ENCODE results near the gene SIGLEC15.

- TF ChIP-seq, protein P1, sequence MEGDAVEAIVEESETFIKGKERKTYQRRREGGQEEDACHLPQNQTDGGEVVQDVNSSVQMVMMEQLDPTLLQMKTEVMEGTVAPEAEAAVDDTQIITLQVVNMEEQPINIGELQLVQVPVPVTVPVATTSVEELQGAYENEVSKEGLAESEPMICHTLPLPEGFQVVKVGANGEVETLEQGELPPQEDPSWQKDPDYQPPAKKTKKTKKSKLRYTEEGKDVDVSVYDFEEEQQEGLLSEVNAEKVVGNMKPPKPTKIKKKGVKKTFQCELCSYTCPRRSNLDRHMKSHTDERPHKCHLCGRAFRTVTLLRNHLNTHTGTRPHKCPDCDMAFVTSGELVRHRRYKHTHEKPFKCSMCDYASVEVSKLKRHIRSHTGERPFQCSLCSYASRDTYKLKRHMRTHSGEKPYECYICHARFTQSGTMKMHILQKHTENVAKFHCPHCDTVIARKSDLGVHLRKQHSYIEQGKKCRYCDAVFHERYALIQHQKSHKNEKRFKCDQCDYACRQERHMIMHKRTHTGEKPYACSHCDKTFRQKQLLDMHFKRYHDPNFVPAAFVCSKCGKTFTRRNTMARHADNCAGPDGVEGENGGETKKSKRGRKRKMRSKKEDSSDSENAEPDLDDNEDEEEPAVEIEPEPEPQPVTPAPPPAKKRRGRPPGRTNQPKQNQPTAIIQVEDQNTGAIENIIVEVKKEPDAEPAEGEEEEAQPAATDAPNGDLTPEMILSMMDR (IDR thresholded peaks at IDR 0.05) = peak; percentile 100
- no peak for TF ChIP-seq EZH2 (IDR thresholded peaks at IDR 0.05; ENCODE audit: borderline replicate concordance, insufficient read depth, low read depth, low read length, poor library complexity, severe bottlenecking)
Observed at GRCh38 chr18:45879681-45880655, 54.5 kb downstream of the SIGLEC15 start.
